Heart left ventricle (tissue), 16 donors: ENCODE measurements around the gene SIGLEC8. TPM values are rescaled to one million over a fixed set of nuclear protein-coding genes. Genes with fewer than 3 reads are reported as not detected.

Experiments
- ATAC-seq, 4 donors: fragments of 200-7000 bp; cut with Tn5 transposase; one replicate each; pipeline ENCODE4 v1.9.1; 2020 to 2022; ENCODE audit warnings: moderate library complexity in 4 of 4, mild to moderate bottlenecking in 3 of 4, moderate number of reproducible peaks in 1 of 4
- DNase-seq, 5 donors: peaks; one replicate each; pipeline ENCODE4 v3.0.0-alpha.2; 2020
- H3K27ac ChIP-seq, 12 donors: fragments of 200-600 bp; sonication (generic) in 4 of 12; one replicate each; pipeline versions ENCODE4 v1.5.0 to v1.8.0; 2016 to 2022; ENCODE audit warnings: mild to moderate bottlenecking in 2 of 12
- H3K27me3 ChIP-seq, 9 donors: fragments of 200-600 bp; sonication (generic) in 2 of 9; one replicate each; pipeline versions ENCODE4 v1.5.1 to v1.8.0; 2016 to 2022; ENCODE audit warnings: mild to moderate bottlenecking in 3 of 9
- H3K36me3 ChIP-seq, 9 donors: fragments of 200-600 bp; sonication (generic) in 2 of 9; one replicate each; pipeline versions ENCODE4 v1.5.0 to v1.8.0; 2018 to 2022; ENCODE audit warnings: mild to moderate bottlenecking in 2 of 9
- H3K4me1 ChIP-seq, 12 donors: fragments of 200-600 bp; sonication (generic) in 4 of 12; one replicate each; pipeline versions ENCODE4 v1.5.0 to v1.8.0; 2016 to 2022; ENCODE audit warnings: mild to moderate bottlenecking in 3 of 12
- H3K4me3 ChIP-seq, 12 donors: fragments of 200-600 bp; sonication (generic) in 4 of 12; one replicate each; pipeline versions ENCODE4 v1.5.0 to v1.8.0; 2017 to 2022; ENCODE audit warnings: mild to moderate bottlenecking in 9 of 12, moderate library complexity in 4 of 12
- H3K9me3 ChIP-seq, 12 donors: fragments of 200-600 bp; sonication (generic) in 4 of 12; one replicate each; pipeline versions ENCODE4 v1.5.0 to v1.8.0; 2016 to 2022; ENCODE audit warnings: mild to moderate bottlenecking in 1 of 12
- CTCF ChIP-seq, 12 donors: fragments of 200-600 bp; sonication (generic) in 4 of 12; IDR thresholded peaks; one replicate each; pipeline versions ENCODE4 v1.5.0 to v1.8.0; 2018 to 2022; ENCODE audit warnings: antibody characterized with exemption in 12 of 12, mild to moderate bottlenecking in 5 of 12
- POLR2A ChIP-seq, 2 donors: fragments of 450-650 bp; IDR thresholded peaks; one replicate each; pipeline ENCODE4 v1.6.1; 2017; ENCODE audit warnings: antibody characterized with exemption in 2 of 2, mild to moderate bottlenecking in 2 of 2, moderate library complexity in 2 of 2
- WGBS, 4 donors: extraction: QIAGEN DNeasy Blood & Tissue Kit in 2 of 4; methylation state at CpG; one replicate each; pipeline versions ENCODE4 v1.1.5 to v1.1.7; 2013 to 2018; 5-methylcytosine and 5-hydroxymethylcytosine counted together
- intact Hi-C, 10 donors: fragments of 100-400 bp; cut with DNase I; formaldehyde crosslinking; loops; one replicate each; pipeline versions ENCODE4 v1.11.1 to v1.14.2; 2022
- polyA plus RNA-seq, 2 donors: library from polyadenylated mRNA; stranded (reverse); fragments of 200-250 nt; gene quantifications; one replicate each; pipeline ENCODE4 v1.2.3, GENCODE V29; 2013
- total RNA-seq, 9 donors: library from RNA; depleted of rRNA in 2 of 9; stranded (reverse); fragments of >200 nt in 2 of 9; fragmentation: NEBNext Ultra II Directional in 3 of 9; extraction: Animal tissue kit (Norgen Biotek cat#: 25700) in 3 of 9; gene quantifications; one replicate each; pipeline versions ENCODE4 v1.1.0 to v1.2.4, GENCODE V29; 2016 to 2023
- donor health status: ischemic (EF 13 %, LVEDD 7.1; RV severe dilation, severe dysfunction).
- donor health status: healthy with polysubstance abuse.
- donor health status: DM: no; HTN: yes; CAD: no.
- donor health status: DM: no; HTN: no; CAD: no.
- donor health status: ischemic (EF 25% LVEDD 6.9; RV normal size, moderate dysfunction).
- donor health status: ischemic (EF 25% LVEDD 5.7; RV mildly dilated, moderate dysfunction).
- donor health status: healthy.
- donor health status: DM: yes; HTN: yes; CAD: no.
- donor health status: ischemic (EF 35%, LVEDD 5.7; RV mildly dilated, moderate dysfunction).
- donor health status: nonischemic (EF 11% LVEDD 7.7; RV severe dilation, severe dysfunction).
- donor health status: DM: yes; HTN: yes; CAD: no.
- donor health status: PGD.
- donor health status: ischemic (EF 29% LVEDD 5.4; RV normal size, mild dysfunction).
- donor health status: nonischemic (EF 23%, LVEDD 6.1; RV moderate dilation, normal function).

Gene SIGLEC8
- total and polyA plus RNA-seq, 11 donors = 0.12 to 0.48 TPM; not detected in 9

GRCh38 chr19:51479531-51480331 lies 21.5 kb upstream of the SIGLEC8 start:
- WGBS, 4 donors = 77 to 81% (median 78%) methylated on average over 12 of the region's 12 CpGs
- H3K27ac ChIP-seq = no peak overlapping the region
- H3K9me3 ChIP-seq = no peaks in the 10 kb centered on the region
- H3K4me3 ChIP-seq = no peak overlapping the region
- ATAC-seq (no peak), DNase-seq (no peak)
- H3K27me3 ChIP-seq = peaks cover 0 to 54% (median 10%) of the 10 kb centered on the region in 9 donors
- TF ChIP-seq CTCF (IDR thresholded peaks at IDR 0.05) (no peak), POLR2A (IDR thresholded peaks at IDR 0.05) (no peak)
- no peaks in the 10 kb centered on the region for H3K36me3 ChIP-seq
- no peaks in the 10 kb centered on the region for H3K4me1 ChIP-seq
- intact Hi-C loops = loop anchor here in 3 of 10 donors (10.0 kb wide), 2 partner anchors 295 to 305 kb away; no protein-coding TSS in a partner anchor

GRCh38 chr19:51478381-51479234 lies 20.4 kb upstream of the SIGLEC8 start, which contains the start of gene CEACAM18:
TSS of gene CEACAM18 (plus strand) at chr19:51478539.
- intact Hi-C loops = loop anchor here in 3 of 10 donors (10.0 kb wide), 2 partner anchors 296 to 306 kb away; no protein-coding TSS in a partner anchor
- no peak for DNase-seq
- H3K36me3 ChIP-seq = no peaks in the 10 kb centered on the region
- no peaks in the 10 kb centered on the region for H3K9me3 ChIP-seq
- no peak within 1 kb of the TSS for H3K27ac ChIP-seq
- 58 to 61% (median 58%) methylated on average over 15 to 17 of the region's 17 CpGs for WGBS, 4 donors
- TF ChIP-seq POLR2A (IDR thresholded peaks at IDR 0.05) = no peak
- no peak for TF ChIP-seq CTCF (IDR thresholded peaks at IDR 0.05)
- H3K27me3 ChIP-seq = peaks cover 0 to 55% (median 10%) of the 10 kb centered on the region in 9 donors
- no peaks in the 10 kb centered on the region for H3K4me1 ChIP-seq
- ATAC-seq = no peak
- H3K4me3 ChIP-seq = no peak within 1 kb of the TSS

GRCh38 chr19:51477344-51477743 lies 19.1 kb upstream of the SIGLEC8 start:
- WGBS, 4 donors = 57 to 67% (median 62%) methylated on average over 5 of the region's 5 CpGs
- ATAC-seq (no peak), DNase-seq (no peak)
- Histone ChIP-seq H3K4me1 (no peaks in the 10 kb centered on the region), H3K4me3 (no peak overlapping the region), H3K27ac (no peak overlapping the region), H3K36me3 (no peaks in the 10 kb centered on the region), H3K27me3 (peaks cover 0 to 59% (median 10%) of the 10 kb centered on the region in 9 donors), H3K9me3 (no peaks in the 10 kb centered on the region)
- no peak for TF ChIP-seq POLR2A (IDR thresholded peaks at IDR 0.05)
- TF ChIP-seq CTCF (IDR thresholded peaks at IDR 0.05) = no peak
- intact Hi-C loops = loop anchor here in 3 of 10 donors (10.0 kb wide), 2 partner anchors 297 to 307 kb away; no protein-coding TSS in a partner anchor
